ENCODE data around the gene SUGCT.

The SUGCT gene

DNA sequence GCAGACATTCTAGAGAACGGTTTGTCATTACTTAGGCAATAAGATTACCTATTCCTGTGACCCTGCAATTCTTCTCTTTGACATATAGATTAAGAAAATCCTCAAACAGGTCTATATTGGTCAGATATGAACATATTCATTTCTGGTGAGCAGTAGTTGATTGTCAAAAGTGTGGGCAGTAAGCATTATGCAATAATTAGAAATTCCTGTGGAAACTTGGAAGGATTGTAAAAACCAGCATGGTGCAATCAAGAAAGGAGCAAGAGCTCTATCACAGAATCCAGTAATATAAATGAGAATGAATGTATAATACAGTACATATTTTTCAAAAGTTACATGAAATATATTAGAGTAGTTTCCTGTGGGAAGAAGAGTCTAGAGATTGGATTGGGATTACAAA is 406.5 kb downstream of the SUGCT start:
- no peak for DNase-seq

DNA sequence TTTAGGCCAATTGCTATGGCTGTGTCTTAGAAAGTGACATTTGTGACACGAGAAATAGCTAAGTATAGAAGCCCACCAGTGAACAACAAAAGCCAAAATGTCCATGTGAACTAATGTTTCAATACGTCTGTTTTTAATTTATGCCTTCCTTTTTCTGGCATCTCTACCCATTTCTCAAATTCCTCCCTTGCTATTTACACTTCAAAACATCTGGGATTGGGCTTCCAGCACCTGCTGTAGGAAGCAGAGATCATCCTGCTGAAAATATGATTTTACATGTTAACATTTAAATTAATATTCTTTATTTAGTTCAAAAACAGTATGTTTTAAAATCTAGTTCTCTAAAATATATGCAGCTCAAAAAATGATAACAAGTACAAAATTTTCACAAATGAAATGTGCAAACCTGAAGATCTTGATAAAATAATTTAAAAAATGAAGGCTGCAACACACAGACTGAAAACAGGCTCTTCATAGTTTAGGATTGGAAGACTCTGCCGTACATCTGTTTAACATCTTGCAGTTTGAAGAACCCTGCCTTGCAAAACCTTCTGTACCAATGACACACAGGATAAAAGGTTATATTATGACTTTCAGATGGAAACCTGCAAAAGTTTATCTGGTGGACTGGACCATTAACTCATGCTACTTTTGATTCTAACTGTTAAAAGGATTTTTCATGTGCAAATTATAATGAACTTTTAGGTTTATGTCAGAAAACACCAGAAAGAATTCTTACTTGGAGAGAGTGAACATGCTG is 408.4 kb downstream of the SUGCT start:
- no peak for DNase-seq

DNA sequence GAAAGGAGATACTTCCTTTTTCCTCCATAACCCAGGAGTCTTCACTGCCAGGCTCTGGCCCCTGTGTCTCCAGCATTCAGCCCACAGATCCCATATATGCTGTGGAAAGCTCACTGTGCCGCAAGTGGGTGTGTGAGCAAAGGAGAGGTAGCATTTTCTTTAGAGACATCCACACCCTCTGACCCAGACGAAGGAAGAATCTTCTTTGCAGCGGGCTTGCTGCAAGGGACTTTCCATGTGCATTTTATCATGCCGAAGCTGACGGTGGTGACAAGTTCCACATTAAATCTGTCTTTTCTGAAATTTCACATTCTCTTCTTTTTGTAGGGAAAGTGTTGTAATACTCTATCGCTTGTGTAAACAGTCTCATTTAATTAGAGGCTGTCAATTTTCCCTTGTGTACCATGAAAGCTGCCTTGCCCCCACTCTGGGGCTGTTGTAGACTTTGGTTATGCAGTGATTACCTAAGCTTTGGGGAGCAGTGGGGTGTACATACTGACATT is 409.5 kb downstream of the SUGCT start:
- DNase-seq = no peak

DNA sequence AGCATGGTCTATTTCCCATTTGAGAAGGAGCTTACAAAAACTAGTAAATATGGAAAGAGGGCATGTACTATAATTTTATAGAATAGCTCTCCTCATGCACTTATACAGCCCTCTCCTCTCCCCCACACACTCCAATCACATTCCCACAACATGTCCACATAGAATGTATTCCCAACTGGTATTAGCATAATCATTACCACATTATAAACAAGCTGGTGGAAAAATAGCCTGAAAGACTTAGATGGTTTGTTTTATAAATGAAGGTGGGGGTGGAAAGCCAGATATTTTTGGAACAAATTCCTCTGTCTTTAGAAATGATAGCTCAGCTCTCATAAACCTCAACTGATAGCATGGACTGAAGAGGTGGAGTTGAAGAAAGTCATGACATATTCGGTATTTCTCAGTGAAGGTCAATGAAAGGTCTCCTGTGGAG is 410.1 kb downstream of the SUGCT start:
- no peak for DNase-seq

DNA sequence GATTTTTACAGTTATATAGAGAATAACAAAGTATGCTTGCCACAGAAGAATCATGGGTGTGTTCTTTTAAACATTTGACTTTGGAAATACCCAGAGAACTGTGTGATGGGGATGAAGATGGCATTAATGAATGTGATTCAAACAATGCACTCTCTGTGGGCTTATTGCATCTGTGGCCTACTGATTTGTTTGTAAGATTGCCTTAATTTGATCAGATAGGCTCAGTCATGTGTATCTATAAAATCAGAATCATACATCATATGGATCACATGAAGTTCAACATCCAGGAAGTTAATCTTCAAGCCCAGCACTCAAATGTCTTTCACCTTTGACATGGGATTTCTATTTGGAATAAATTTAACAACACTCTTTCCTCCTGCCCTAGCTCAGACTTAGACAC is 410.9 kb downstream of the SUGCT start:
- DNase-seq = no peak

DNA sequence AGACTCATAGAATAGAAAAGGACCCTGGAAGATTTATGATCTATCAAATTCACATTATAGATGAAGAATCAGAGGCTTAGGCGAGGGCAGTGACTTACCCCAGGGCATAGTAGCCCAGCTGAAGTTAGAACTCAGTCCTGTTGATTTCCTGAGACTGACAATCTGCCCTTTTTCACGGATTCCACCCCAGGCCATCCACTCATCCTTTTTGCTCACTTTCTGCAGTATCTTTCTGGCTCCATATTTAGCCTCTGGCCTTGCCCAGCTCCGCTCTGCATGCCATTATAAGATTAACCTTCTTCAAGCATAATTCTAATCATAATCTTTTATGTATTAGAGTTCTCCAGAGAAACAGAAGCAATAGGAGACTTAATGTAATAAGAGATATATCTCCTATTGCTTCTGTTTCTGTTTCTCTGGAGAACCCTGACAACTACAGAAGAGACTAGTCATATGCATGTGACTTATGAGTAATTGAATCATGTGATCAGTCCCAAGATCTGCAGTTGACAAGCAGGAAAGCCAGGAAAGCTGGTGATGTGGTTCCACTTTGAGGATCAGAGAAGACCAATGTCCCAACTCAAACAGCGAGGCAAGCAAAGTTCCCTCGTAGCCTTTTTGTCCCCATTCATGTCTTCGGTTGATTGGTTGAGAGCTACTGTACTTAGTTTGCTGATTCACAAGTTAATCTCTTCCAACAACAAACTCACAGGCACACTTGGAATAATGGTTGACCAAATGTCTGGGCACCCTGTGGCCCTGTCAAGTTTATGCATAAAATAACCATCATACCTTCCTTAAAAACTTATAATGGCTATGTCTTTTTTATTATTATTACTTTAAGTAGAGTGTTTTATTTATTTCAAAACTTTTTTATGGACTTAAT is 412.1 kb downstream of the SUGCT start:
- DNase-seq = no peak

DNA sequence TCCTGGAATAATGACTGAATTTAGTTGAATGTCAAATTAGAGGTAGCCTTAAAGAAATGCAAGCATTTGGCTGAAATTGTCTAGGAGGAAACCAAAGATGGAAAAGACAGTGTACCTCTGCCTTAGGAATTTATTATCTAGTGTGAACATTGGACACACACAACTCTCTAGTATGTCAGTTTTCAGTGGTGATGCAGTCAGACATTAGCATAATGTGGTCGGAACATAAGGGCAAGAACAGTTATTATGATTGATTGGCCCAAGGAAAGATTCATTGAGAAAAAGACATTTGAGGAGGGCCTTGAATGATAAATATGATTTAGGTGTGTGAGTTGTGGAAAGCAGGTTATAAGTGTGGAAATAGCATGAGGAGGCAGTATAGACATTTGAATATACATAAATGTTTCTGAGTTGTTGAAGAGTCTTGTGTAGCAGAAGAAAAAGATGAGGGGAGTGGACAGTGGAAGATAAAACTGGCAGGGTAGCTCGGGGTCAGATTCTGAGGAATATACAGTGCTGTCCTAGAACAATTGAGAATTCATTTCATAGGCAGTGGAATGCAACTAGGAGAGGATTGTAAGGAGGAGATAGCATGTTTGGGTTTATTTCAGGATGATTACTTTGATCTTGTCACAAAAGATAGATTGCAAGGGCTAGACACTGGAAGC is 414.7 kb downstream of the SUGCT start:
- DNase-seq = no peak

DNA sequence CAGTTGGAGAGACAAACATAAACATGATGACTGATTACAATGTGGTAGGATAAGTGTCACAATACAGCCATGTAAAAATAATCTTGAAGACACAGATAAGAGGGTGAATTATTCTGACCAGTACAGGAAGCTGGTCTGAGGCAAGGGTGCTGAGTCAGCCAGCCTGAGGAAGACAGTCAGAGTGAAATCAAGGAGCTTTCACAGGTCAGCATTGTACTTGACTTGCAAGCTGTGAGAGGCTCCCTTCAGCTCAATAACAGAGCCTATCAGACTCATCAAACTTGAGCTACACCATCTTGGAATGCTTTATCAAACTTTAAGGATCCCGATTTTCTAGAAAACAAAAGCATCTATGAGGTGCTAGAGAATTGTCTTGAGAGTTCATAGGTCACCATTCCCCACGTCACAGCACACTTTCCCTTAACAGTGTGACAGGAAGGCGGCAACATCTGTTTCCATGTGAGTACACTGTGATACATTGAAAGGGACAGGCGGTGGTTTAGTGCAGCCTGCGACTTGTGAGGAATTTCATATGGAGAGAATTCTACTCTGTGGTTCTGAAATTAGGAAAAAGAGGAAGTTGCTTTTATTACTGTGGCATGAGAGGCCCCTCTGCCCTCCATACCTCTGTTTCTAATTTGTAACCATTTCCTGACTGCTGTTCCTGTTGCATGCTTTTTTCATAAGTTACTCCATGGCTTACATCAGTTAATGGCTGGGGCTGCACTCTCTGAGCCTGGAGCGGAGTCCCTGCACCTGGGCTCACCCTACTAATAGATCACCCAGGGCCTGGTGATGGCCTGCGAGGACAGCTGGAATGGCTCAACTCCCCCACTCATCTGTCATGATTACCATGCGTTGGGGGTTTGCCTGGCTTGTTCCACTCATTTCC is 417.1 kb downstream of the SUGCT start:
- DNase-seq = no peak

DNA sequence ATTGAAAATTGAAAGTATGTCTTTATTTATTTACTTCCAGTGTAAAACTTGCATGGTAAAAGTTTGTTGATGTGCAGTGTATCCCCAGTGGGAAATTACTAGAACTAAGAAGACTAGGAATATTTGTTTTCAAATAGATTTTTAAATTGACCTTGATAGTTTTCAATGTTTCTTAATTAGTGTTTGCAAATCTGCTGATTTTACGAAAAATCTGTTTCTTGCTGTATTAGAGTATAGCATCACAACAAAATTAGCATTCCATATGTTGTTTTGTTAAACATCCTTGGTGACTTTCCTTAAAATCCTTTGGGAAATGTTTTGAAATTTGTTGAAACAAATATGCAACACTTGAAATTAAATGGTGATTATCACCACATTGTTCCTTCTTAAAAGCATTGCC is 425.9 kb downstream of the SUGCT start:
- no peak for DNase-seq

DNA sequence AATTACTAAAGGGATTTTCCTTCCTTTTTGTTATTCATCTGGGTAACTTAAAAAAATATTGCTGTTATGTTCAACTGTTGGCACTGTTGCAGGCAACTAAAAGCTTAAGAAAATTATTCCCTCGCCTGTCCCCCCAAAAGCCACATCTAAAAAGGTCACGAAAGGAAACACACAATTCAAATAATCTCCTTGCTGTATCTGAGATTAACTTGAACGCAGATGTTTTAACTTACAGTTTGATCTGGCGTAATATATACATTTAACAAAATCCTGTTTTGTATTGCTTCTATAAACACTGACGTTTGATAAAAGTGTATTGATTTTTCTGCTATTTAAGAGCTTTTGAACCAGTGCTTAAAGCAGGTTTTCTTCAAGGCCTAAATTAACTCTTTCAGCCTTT is 432.1 kb downstream of the SUGCT start:
- no peak for DNase-seq

DNA sequence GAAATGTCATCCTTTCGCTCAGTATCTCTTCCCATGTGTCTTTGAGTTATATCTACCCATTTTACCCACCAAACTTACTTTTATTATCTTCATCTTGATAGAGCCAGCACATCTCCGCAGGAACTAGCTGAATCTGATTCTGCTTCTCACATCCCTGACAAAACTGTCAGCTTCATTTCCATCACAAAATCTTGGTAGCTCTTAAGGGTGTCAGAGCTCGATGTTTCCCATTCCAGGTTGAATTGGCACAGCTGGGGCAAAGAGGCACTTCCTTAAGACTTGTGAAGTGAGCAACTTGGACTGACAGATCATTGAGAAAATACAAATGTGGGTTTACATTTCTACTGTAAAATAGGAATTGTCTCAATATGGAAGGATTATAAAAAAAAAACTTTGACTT is 434.5 kb downstream of the SUGCT start:
- DNase-seq = no peak

DNA sequence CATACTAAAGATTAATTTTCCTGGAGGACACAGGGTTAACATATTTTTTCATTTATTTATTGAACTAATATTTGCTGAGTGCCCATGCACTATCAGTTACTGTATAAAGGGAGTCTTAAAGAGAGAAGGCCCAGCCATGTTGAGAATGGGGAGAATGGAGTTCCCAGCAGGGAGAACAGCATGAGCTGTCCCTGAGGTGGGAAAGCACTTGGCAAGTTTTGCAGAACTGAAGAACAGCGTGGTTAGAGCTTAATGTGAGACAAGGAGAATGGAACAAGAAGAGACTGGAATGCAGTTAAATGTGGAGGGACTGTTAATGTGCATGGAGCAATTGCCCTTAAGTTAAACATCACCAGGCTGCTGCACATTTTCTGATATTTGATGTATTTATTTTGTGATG is 435.4 kb downstream of the SUGCT start:
- DNase-seq = no peak

DNA sequence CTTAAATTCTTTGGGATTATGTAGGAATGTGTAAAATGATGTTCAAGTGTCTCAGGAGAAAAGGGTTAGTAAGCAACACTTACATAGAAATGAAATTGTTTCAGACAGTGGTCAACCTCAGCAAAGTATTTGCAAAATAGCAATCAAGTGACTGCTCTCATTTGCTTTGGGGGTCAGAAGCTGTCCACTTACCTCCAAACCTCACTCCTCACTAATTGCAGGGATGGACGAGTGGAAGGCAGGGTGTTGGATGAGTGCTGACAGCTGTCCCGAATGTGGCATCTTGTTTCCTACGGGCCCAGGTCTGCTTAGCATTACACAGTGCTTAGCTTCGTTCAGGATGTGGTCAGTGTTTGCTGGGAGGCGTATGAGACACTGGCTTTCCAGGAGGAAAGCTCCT is 437.0 kb downstream of the SUGCT start:
- no peak for DNase-seq

DNA sequence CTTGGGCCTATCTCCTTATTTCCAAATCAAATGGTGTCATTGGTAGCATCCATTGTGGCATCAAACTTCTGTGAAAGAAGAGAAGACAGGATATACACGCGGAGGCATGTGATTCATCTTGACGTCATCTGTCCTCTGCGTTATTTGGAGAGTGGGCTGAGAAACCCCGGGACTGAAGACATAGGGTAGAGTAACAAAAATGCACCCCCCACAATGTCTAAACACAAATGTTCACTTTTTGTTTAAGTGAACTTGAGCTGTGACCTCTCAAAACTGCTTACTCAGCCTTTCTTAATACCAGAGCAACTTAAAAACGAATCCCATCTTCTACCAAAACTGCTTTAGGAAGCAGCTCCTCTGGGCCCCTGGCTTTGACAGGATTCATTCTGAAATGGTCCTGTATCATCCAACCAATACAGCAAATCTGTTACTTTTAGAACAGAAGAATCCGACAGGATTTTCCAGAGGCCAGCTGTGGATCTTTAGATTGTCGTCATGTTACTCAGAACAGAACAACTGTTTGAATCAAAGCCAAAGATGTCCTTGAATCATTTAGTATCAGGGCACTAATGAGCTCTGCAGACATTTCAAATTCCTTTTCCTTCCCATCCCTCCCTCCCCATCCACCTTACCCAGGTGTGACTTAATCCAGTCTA is 438.1 kb downstream of the SUGCT start:
- DNase-seq = no peak

DNA sequence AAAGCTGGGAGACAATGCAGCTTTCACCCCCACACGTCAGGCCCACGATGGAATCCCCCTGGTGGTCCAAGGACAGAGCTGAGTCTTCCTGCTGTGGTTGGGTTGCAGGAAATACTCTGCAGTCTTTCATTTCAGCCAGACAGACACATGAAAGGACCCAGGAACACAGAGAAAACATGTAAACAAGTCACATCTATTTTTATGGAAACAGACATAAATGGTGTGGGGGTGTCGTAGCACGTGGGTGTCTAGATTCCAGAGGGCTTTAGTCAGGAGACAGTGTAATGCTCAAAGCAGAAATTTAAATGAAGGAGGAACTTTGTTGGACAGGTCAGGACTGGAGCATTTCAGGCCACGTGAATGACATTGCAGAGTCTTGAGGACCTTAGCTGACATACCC is 444.6 kb downstream of the SUGCT start:
- no peak for DNase-seq

DNA sequence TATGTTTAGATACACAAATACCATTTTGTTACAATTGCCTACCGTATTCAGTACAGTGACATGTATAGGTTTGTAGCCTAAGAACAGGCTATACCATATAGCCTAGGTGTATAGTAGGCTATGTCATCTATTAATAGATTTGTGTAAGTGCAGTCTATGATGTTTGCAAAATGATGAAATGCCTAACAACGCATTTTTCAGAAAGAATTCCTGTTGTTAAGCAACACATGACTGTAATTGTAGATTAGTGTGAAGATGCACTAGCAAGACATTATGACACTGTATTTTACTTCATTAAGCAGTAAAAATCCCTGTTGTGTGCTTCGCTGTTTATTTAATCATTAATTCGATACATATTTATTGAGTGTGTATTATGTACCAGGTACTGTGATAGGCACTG is 446.0 kb downstream of the SUGCT start:
- DNase-seq = no peak

DNA sequence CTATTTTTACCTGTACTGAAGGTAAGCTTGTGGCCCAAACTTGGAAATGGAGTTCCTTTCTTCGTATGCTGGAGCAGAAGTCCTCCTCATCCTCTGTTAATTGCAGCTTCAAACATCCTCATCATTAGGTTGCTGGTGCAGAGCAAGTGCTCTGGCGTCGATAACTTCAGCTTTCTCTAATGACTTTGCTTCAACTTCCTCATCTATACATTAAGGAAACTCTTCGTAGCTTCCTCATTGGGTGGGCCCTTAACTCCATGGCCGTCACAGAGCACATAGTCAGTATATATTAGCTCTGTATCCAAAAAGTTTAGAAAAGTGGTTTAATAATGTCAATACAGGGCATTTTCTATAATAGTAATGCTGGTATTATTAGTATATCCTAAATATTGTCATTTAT is 447.7 kb downstream of the SUGCT start:
- no peak for DNase-seq

DNA sequence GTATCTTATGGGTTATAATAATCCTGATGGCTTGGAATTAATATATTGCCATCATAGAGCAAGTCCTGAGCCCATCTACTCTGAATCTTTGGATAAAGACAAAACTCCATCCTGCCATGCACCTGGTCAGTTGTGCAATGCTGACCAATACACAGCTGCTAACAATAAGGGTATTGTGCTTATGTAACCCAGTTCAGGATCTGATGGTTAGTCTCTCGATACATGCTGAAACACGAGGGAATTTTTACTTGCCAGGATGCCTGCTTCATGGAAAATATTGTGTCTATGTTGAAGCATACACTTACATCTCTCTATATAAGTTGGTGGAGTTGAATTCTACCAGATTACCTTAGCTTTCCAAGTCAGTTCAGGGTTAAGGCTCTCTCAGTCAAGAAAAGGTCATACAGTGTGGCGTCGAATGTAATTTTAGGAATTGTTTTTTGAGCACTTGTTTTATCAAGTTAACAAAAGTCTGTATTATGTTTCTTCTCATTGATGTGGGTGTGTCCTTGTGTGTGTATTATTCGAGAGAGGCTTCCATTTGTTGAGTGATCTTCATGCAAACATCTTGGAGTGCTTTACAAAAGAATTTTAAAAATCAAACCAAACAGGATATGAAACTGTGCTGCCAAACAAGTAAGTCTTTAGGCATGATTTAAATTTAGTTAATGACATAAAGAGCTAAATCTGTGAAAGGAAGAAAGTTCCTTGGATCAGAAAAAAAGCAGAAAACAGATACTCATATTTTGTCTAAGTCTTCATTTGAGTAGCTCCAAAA is 449.1 kb downstream of the SUGCT start:
- no peak for DNase-seq

DNA sequence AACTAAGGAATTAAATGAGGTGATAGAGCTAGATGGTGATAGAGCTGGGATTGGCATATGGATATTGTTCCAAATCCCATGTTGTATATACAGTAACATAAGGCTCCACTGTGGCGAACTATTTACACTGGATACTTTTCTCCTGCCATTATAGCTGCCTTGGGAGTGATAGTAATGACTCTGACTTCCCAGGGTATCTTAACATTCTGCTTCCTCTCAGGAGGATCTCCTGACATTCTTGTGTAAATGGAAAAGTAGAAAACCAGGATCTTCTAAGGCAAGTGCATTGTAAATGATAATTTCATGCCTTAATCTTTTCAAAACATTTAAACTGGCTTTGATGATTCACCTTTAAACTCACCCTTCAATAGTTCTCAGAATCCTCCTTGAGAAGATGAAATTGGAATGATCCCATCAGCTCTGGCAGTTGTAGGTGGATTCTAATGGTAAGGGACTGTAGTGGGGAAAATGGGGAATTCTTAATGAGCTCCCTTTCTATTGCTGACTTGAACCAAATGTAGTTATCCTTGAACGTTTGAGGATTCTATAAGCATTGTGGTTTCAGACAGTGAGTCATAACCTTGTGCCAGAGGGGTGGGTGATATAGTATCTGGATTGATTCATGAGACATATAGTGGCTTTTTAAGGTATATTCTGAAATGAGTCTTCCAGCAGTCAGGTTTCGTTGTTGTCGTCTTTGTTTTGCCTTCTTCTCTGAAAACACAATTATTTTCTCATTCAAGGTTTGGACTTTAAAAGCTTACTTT is 450.0 kb downstream of the SUGCT start:
- DNase-seq = no peak

DNA sequence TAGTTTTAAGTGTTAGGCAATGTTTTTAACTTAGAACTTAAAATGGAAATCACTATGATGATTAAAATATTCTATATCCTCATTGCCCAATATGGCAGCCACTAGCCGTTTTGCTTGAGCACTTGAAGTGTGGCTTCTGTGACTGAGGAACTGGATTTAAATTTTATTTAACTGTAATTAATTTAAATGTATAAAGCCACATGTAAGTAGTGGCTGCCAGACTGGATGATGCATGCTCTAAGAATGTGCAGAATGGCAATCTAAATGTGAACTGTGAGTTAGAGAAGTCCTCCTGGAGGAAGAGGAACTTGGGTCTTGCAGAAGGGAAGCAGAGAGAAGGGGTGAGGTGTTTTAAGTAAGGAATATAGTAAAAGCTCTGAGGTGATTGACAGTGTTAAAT is 451.4 kb downstream of the SUGCT start:
- no peak for DNase-seq
